ENCODE data around the gene SMOC2.

DNA sequence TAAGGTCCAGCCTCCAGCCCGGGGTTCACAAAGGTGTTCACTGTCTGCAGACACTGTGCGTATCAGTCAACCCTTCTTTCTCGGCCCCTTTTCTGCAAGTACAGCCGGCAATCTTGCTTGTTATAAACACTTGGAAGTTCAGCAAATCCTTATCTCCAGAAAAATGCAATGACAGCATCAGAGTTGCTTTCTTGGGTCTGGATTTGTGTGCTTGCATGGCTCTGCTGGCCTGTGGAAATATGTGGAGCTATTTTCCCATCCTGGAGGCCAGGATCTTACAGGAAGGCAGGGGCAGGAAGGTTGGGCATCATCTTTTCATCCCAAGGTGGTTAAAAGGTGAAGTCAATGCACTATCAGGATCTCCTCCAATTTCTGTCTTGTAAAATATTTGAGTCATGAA, 100.3 kb downstream of the SMOC2 start:
- no peak for TF ChIP-seq POLR2A (IDR thresholded peaks at IDR 0.05)
- TF ChIP-seq, protein P1, sequence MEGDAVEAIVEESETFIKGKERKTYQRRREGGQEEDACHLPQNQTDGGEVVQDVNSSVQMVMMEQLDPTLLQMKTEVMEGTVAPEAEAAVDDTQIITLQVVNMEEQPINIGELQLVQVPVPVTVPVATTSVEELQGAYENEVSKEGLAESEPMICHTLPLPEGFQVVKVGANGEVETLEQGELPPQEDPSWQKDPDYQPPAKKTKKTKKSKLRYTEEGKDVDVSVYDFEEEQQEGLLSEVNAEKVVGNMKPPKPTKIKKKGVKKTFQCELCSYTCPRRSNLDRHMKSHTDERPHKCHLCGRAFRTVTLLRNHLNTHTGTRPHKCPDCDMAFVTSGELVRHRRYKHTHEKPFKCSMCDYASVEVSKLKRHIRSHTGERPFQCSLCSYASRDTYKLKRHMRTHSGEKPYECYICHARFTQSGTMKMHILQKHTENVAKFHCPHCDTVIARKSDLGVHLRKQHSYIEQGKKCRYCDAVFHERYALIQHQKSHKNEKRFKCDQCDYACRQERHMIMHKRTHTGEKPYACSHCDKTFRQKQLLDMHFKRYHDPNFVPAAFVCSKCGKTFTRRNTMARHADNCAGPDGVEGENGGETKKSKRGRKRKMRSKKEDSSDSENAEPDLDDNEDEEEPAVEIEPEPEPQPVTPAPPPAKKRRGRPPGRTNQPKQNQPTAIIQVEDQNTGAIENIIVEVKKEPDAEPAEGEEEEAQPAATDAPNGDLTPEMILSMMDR (IDR thresholded peaks at IDR 0.05), result no peak

Data from thyroid gland (tissue), 4 donors.